Thyroid gland (tissue), 4 donors: ENCODE measurements around the gene SYNPO.

Source experiments
- CTCF ChIP-seq, 6 experiments: fragments of 200-600 bp in 3 of 6; fragments of 450-650 bp in 3 of 6; sonication (generic) in 3 of 6; IDR thresholded peaks; one replicate each; pipeline ENCODE4 v1.5.1; 2016 to 2019; ENCODE audit warnings: antibody characterized with exemption in 6 of 6, mild to moderate bottlenecking in 2 of 6, inconsistent platforms in 1 of 6, moderate library complexity in 1 of 6
- POLR2A ChIP-seq, 2 donors: fragments of 450-650 bp; IDR thresholded peaks; one replicate each; pipeline ENCODE4 v1.6.1; 2017; ENCODE audit warnings: antibody characterized with exemption in 2 of 2, mild to moderate bottlenecking in 2 of 2, moderate library complexity in 1 of 2

- no peak for TF ChIP-seq POLR2A (IDR thresholded peaks at IDR 0.05)
- TF ChIP-seq CTCF (IDR thresholded peaks at IDR 0.05), result no peak
Measured at GRCh38 chr5:150690760-150691159, 50.3 kb downstream of the SYNPO start.
